ENCODE results near the gene TMCC1.

The TMCC1 gene

DNA sequence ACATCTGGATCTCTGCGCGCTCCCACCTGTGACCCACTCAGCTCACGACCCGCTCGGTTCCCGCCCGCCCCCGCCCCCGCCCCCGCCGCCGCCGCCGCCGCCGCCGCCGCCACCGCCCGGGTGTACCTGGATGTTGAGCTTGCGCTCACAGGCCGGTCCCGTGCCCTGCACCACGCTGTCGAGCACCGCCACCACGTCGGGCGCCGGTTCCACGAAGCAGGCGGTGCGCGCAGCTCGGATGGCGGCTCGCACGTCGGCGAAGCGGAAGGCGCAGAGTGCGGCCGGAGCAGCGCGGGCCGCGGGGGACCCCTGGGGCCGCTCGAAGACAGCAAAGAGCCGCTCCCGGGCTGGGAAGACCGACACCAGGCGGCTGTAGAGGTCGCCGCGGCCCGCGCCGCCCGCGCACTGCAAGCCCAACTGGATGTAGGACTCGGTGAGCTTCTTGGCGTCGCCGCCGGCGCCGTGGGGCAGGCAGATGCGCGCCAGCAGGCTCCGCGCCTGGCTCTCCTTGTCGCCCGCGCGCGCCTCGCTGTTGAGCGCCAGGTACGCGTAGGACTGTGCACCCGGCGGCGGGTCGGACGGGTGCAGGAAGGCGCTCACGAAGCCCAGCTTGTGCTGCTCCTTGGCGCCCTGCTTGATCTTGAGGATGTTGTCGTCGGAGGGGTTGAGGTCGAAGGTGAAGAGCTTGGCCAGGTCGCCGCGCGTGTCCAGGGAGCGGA, 288.1 kb downstream of the TMCC1 start:
- TF ChIP-seq GATA2 (IDR thresholded peaks at IDR 0.05; ENCODE audit: low read depth, low read length) (no peak), GATA3 (IDR thresholded peaks at IDR 0.05; ENCODE audit: low read depth, low read length) (no peak)

DNA sequence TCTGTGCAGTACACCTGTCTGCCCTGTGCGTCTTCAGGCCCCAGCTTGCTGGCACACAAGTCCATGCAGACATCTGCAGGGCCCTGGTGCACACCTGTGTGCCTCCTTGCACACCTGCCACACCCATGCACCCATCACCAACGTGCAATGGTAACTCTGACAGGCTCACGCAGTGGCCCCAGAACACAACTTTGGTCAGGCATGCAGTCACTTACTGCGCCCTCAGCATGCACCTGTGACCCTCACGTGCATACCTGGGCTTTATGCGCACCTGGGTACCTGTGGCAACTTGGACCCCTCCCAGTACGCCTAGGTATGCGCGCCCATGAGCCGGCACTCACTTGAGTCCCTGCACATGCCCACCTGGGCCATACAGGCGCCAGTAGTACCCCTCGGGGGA, 288.7 kb downstream of the TMCC1 start:
- no peak for TF ChIP-seq GATA2 (IDR thresholded peaks at IDR 0.05; ENCODE audit: low read depth, low read length)
- no peak for TF ChIP-seq GATA3 (IDR thresholded peaks at IDR 0.05; ENCODE audit: low read depth, low read length)

DNA sequence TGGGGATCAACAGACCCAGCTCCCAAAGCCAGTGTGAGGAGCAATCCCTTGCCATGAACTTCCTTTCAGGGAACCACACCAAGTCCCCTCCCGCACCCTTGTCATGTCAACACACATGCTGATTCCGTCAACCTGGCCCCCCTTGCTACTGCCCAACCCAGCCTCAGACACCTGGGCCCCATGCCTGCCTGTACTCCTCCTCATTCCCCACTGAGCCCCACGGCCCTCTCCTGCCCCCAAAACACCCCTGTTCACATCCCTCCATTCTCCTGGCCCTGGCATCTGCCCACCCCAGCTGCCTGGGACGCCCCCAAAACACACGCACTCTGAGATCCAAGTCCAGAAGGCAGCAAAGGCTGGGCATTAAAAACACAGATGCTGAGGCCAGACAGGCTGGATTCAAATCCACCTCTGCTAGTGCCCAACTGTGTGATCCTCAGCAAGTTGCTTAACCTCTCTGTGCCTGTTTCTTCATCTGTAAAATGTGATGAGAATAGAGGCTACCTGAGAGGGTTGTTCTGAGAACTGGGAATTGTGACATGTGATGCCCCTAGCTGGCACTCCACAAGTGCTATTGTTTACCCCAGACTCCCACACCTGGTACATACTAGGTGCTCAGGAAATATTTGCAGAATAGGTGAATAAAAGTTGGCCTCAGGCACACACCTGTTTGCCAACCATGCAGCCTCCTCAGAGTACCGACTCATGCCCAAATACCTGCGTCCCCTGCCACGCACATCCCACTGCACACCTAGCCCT, 289.3 kb downstream of the TMCC1 start:
- TF ChIP-seq GATA2 (IDR thresholded peaks at IDR 0.05; ENCODE audit: low read depth, low read length), result no peak
- TF ChIP-seq GATA3 (IDR thresholded peaks at IDR 0.05; ENCODE audit: low read depth, low read length), result no peak

DNA sequence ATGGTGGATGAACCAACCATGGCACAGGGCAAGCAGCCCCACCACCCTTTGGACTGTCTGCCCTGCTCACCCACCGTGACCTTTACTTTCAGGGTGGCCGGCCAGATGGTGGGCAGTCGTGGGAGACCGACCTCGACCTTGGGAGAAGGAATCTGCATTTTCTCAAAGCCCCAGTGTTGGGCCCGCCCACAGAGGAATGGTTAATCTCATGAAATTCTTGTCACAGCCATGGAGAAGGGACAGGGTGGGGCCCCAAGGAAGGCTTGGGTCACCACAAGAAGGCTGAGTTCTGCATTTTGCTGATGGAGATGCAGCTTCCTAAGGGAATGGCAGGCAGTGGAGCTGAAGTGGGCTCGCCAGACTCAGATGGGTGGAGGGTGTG, 290.0 kb downstream of the TMCC1 start:
- TF ChIP-seq GATA2 (IDR thresholded peaks at IDR 0.05; ENCODE audit: low read depth, low read length) (no peak), GATA3 (IDR thresholded peaks at IDR 0.05; ENCODE audit: low read depth, low read length) (no peak)

DNA sequence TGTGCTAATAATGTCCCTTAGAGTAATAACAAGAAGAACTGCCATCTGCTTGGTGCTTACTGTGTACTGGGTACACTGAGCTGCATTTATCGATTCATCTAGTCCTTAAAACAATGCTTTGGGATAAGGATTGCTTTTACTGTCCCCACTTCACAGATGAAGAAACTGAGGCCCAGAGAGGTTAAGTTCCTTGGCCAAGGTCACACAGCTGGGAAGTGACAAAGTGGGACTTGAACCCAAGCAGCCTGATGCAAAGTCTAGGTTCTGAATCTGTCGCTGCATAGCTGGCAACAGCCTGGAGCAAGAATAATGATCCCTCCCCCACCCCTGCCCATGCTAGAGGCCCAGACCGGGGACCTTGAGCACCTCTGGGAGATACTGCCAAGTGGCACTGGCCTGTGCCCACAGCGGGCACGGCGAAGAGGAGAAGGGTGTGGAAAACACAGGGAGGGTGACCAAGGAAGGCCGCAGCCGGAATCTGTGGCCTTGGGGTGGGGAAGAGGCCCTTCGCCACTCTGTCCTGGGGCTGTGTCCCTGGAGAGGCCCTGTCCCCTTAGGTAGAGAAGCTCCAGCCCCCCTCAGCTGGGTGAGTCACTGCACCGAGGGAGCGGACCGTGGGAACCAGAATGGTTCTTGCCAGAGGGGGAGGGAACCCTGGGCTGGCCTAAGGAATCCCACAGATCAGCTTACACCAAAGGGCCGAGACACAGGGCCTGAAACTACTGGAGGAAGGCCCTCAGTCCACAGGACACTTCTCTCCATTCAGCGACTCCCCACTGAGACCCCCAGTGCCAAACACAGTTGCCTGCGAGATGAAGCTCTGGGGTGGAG, 290.6 kb downstream of the TMCC1 start:
- TF ChIP-seq GATA2 (IDR thresholded peaks at IDR 0.05; ENCODE audit: low read depth, low read length) (no peak), GATA3 (IDR thresholded peaks at IDR 0.05; ENCODE audit: low read depth, low read length) (no peak)

DNA sequence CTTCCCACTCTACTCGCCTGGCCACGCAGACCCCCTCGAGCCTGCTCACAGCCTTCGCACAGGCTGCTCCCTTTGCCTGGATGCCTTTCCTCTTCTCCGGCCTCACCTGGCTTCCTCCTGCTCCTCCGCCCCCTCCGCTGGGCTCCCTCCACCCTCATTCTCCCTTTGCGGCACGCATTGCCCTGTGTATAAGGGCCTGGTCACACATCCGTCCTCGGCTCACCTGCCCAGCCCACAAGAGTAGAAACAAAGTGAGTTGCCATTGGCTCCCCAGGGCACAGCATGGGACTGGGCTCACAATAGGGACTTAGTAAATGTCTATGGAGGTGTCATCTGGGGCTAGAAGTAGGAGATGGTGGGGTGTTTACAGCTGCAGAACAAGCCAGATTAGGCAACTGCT, 291.2 kb downstream of the TMCC1 start:
- TF ChIP-seq GATA3 (IDR thresholded peaks at IDR 0.05; ENCODE audit: low read depth, low read length), result no peak
- TF ChIP-seq GATA2 (IDR thresholded peaks at IDR 0.05; ENCODE audit: low read depth, low read length), result no peak

DNA sequence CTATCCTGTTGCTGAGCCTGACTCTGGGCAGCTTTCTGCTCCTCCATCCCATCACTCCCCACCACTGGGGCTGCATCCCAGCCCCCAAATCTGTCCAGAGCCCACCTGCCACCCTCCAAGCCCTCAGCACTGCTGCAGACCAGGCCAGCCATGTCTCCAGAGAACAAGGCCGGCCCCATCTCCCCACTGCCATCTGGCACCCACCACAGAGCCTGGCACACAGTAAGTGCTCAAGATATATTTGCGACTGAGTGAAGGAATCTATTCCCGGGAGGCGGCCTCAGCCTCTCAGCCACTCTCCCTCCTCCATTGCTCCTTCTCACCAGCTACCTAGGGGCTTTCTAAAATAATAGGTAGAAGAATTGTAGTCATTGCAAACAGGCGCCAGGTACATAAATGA, 291.8 kb downstream of the TMCC1 start:
- TF ChIP-seq GATA3 (IDR thresholded peaks at IDR 0.05; ENCODE audit: low read depth, low read length) (no peak), GATA2 (IDR thresholded peaks at IDR 0.05; ENCODE audit: low read depth, low read length) (no peak)

DNA sequence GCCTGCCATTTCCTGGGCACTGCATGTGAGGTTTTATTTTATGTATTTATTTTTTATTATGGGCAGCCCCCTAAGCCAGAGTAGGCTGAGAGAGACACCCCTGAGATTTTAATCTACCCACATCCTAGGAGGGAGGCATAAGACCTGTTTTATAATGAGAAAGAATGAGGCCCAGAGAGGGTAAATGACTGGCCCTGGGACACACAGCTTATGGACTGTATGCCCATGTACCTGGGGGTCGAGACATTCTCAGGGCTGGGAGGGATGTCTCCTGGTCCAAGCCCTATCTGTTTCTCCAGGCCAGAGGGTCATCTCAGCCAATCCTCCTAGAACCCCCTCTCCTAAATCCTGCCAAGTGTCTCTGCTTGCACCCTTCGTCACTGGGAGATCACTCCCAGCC, 293.2 kb downstream of the TMCC1 start:
- no peak for TF ChIP-seq GATA2 (IDR thresholded peaks at IDR 0.05; ENCODE audit: low read depth, low read length)
- TF ChIP-seq GATA3 (IDR thresholded peaks at IDR 0.05; ENCODE audit: low read depth, low read length), result no peak

DNA sequence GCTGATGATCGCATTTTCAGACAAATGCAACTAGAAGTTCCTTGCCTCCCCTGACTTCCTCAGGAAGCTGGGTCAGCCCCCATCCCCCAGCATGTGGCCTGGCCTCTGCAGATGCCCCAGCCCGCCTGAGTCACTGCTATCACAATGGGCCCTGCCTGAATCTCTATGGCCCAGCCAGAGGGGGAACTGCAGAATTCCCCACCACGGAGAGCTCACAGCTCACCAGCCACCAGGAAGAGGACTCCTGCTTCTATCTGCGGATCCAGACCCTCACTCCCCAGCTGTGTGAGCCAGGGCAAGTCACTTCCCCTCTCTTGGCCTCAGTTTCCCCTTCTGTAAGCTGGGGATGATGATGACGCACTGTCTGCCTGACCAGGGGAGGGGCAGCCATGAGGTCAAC, 293.9 kb downstream of the TMCC1 start:
- no peak for TF ChIP-seq GATA3 (IDR thresholded peaks at IDR 0.05; ENCODE audit: low read depth, low read length)

DNA sequence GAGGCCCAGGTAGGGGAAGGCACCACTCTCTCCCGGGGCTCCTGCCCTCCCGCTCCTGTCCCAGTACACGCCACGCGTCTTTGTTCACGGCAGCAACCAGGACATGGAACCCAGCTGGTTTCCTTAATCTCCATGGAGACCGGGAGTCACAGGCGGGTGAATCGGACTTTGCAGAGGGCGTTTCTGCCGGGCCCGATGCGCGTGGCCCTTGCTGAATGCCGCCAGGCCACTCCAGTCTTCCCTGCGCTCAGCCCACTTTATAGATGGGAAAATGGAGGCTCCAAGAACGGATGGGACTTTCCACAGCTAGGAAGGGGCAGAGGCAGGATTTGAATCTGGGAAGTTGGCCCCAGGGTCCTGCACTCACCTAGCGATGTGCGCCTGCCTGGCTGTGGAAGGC, 294.4 kb downstream of the TMCC1 start:
- no peak for TF ChIP-seq GATA3 (IDR thresholded peaks at IDR 0.05; ENCODE audit: low read depth, low read length)
- TF ChIP-seq GATA2 (IDR thresholded peaks at IDR 0.05; ENCODE audit: low read depth, low read length), result no peak

DNA sequence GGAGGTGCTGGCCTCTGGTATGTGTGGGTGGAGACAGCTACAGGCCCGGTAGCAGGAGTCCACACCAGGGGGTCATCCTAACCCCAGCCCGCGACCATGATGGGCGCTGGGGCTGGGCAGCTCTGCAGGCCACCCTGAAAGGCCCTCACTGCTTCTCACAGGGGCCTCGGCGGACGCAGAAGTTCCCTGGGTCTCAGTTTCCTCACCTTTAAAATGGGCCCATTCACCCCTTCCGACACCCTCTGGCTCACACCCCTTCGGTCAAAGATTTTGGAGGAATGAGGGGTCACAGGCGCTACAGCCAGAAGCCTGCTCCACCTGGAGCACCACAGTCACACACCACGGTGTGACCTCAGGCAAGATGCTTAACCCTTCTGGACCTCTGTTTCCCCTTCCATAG, 295.0 kb downstream of the TMCC1 start:
- TF ChIP-seq GATA3 (IDR thresholded peaks at IDR 0.05; ENCODE audit: low read depth, low read length) (no peak), GATA2 (IDR thresholded peaks at IDR 0.05; ENCODE audit: low read depth, low read length) (no peak)

DNA sequence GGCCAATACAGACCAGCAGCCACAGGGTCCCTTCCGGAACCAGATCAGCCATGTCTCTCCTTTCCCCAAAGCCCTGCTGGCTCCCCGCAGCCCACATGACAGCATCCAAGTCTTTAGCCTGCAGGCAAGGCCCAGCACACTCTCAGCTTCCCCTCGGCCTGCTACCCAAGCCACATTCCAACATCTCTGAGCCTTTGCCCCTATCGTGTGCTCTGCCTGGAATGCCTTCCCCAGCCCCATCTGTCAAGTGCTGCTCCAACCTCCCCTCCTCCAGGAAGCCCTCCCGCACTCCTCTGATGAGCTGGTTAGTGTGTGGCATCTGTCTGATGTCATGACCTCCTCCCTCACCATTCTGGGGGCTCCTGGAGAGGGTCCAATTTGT, 295.5 kb downstream of the TMCC1 start:
- TF ChIP-seq GATA2 (IDR thresholded peaks at IDR 0.05; ENCODE audit: low read depth, low read length) (no peak), GATA3 (IDR thresholded peaks at IDR 0.05; ENCODE audit: low read depth, low read length) (no peak)

All from SH-SY5Y (cell line).